ENCODE measurements around the gene TLCD3A. TPM values are rescaled to one million over a fixed set of nuclear protein-coding genes. Genes with fewer than 3 reads are reported as not detected.

The TLCD3A gene
- total RNA-seq, 4 donors from 2014 or later: 0.39 to 1.4 (median 0.86) TPM

GRCh38 chr17:726271-726919 is 6.0 kb upstream of the TLCD3A start:
- no peaks in the 10 kb centered on the region for H3K36me3 ChIP-seq

GRCh38 chr17:728911-729310 is 3.5 kb upstream of the TLCD3A start:
- H3K27me3 ChIP-seq: no peaks in the 10 kb centered on the region
- H3K9me3 ChIP-seq: no peaks in the 10 kb centered on the region
- TF ChIP-seq POLR2A (IDR thresholded peaks at IDR 0.05): no peak
- TF ChIP-seq, protein P1, sequence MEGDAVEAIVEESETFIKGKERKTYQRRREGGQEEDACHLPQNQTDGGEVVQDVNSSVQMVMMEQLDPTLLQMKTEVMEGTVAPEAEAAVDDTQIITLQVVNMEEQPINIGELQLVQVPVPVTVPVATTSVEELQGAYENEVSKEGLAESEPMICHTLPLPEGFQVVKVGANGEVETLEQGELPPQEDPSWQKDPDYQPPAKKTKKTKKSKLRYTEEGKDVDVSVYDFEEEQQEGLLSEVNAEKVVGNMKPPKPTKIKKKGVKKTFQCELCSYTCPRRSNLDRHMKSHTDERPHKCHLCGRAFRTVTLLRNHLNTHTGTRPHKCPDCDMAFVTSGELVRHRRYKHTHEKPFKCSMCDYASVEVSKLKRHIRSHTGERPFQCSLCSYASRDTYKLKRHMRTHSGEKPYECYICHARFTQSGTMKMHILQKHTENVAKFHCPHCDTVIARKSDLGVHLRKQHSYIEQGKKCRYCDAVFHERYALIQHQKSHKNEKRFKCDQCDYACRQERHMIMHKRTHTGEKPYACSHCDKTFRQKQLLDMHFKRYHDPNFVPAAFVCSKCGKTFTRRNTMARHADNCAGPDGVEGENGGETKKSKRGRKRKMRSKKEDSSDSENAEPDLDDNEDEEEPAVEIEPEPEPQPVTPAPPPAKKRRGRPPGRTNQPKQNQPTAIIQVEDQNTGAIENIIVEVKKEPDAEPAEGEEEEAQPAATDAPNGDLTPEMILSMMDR (IDR thresholded peaks at IDR 0.05 in 4 of 5, conservative IDR thresholded peaks at IDR 0.05 in 1 of 5): no peak
- in situ Hi-C loops (cut with MboI; ENCODE audit: low sequenced_read_pairs in 4 of 4): no loop called here
- no peak overlapping the region for H3K27ac ChIP-seq
- intact Hi-C loops (cut with DNase I; ENCODE audit: low total_unique reads): no loop called here
- H3K4me1 ChIP-seq: peaks cover 9 to 12% of the 10 kb centered on the region in 2 donors
- H3K36me3 ChIP-seq: no peaks in the 10 kb centered on the region
- ATAC-seq: no peak
- H3K4me3 ChIP-seq: no peak overlapping the region
- no peak for DNase-seq

More at GRCh38 chr17:726271-726919, 6.0 kb upstream of the TLCD3A start:
- DNase-seq (no peak), ATAC-seq (no peak)
- Histone ChIP-seq H3K27me3 (no peaks in the 10 kb centered on the region), H3K4me1 (peaks cover 0 to 5% of the 10 kb centered on the region in 2 donors), H3K9me3 (no peaks in the 10 kb centered on the region), H3K27ac (no peak overlapping the region), H3K4me3 (no peak overlapping the region)
- TF ChIP-seq, protein P1 (IDR thresholded peaks at IDR 0.05 in 4 of 5, conservative IDR thresholded peaks at IDR 0.05 in 1 of 5): no peak
- no peak for TF ChIP-seq POLR2A (IDR thresholded peaks at IDR 0.05)
- intact Hi-C loops (cut with DNase I; ENCODE audit: low total_unique reads) (no loop called here), in situ Hi-C loops (cut with MboI; ENCODE audit: low sequenced_read_pairs in 4 of 4) (no loop called here)

DNA sequence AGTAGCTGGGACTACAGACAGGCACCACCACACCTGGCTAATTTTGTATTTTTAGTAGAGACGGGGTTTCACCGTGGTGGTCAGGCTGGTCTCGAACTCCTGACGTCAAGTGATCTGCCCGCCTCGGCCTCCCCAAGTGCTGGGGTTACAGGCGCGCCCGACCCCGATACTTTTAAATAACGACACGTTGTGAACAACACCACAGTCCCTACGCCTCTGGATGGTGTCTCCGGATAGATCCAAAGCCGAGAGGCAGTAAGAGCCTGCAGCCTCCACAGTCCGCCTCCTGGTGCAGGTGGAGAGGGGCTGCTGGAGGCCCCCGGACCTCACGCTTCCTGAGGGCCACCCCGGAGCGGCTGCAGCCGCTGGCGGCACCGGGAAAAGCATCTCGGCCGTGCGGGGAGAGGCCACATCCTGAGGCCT is 741 bp upstream of the TLCD3A start:
- in situ Hi-C loops (cut with MboI; ENCODE audit: low sequenced_read_pairs in 4 of 4): no loop called here
- H3K27ac ChIP-seq: peak overlapping the region; percentile 52 to 68 (median 60)
- H3K36me3 ChIP-seq: no peaks in the 10 kb centered on the region
- H3K27me3 ChIP-seq: no peaks in the 10 kb centered on the region
- peaks cover 9 to 12% of the 10 kb centered on the region in 2 donors for H3K4me1 ChIP-seq
- TF ChIP-seq POLR2A (IDR thresholded peaks at IDR 0.05): no peak
- TF ChIP-seq, protein P1 (IDR thresholded peaks at IDR 0.05 in 4 of 5, conservative IDR thresholded peaks at IDR 0.05 in 1 of 5): no peak
- DNase-seq: no peak
- no peaks in the 10 kb centered on the region for H3K9me3 ChIP-seq
- intact Hi-C loops (cut with DNase I; ENCODE audit: low total_unique reads): loop anchor here (5.0 kb wide), 1 partner anchor 246 kb away; the partner anchor contains the start of gene NXN
- peak overlapping the region; percentile 67 to 76 (median 72) for H3K4me3 ChIP-seq
- ATAC-seq: peak in 1 of 2 donors; percentile 28

- DNase-seq (no peak), ATAC-seq (peak; percentile 29 to 35)
- H3K27me3 ChIP-seq: no peaks in the 10 kb centered on the region
- H3K4me3 ChIP-seq: peak overlapping the region; percentile 61 to 77 (median 67)
- intact Hi-C loops (cut with DNase I; ENCODE audit: low total_unique reads): loop anchor here (5.0 kb wide), 1 partner anchor 244 kb away; the partner anchor contains the start of gene NXN
- no peaks in the 10 kb centered on the region for H3K36me3 ChIP-seq
- H3K27ac ChIP-seq: peak overlapping the region; percentile 52 to 71 (median 60)
- no peaks in the 10 kb centered on the region for H3K9me3 ChIP-seq
- H3K4me1 ChIP-seq: peaks cover 9 to 12% of the 10 kb centered on the region in 2 donors
- no peak for TF ChIP-seq POLR2A (IDR thresholded peaks at IDR 0.05)
- TF ChIP-seq, protein P1 (IDR thresholded peaks at IDR 0.05 in 4 of 5, conservative IDR thresholded peaks at IDR 0.05 in 1 of 5): no peak
- in situ Hi-C loops (cut with MboI; ENCODE audit: low sequenced_read_pairs in 4 of 4): no loop called here
These were observed 715 bp downstream of the TLCD3A start for GRCh38 chr17:732902-733720.

All from gastrocnemius medialis (tissue), 4 donors.